SK-N-SH (cell line): ENCODE data around the gene BNC2. TPM values are rescaled to one million over a fixed set of nuclear protein-coding genes. Genes with fewer than 3 reads are reported as not detected.
A peak's percentile ranks its signal among the peaks of the same experiment; 100 is the strongest.

Experiments used
- CTCF ChIA-PET: fragments of 300-600, 350-600 bp; formaldehyde crosslinking; extraction: SDS; loops from one replicate; lab custom pipeline; 2021; lab: Yijun Ruan, JAX
- POLR2A ChIA-PET: fragments of 350-600 bp; sonication (Branson Sonifier 250); formaldehyde crosslinking; extraction: SDS; loops from one replicate; lab custom pipeline; 2020; ENCODE audit warnings: antibody characterized with exemption, inconsistent platforms; lab: Yijun Ruan, JAX
- DNase-seq: peaks from one replicate; pipeline ENCODE4 v3.0.0; 2012
- H2AFZ ChIP-seq: fragments of 200-600 bp; sonication (generic); 2 replicates; pipeline ENCODE4 v1.8.1; 2016; ENCODE audit warnings: antibody characterized with exemption, mild to moderate bottlenecking, low read depth
- H3F3A ChIP-seq: fragments of 200-600 bp; sonication (generic); replicated peaks from 2 replicates; pipeline ENCODE3; 2016; ENCODE audit warnings: antibody characterized with exemption, mild to moderate bottlenecking; ENCODE audit not compliant: insufficient read depth
- H3K27ac ChIP-seq, 2 experiments: fragments of 200-500 bp in 1 of 2; fragments of 200-600 bp in 1 of 2; sonication (Bioruptor generic) in 1 of 2; sonication (generic), shearing (Covaris generic) in 1 of 2; 2 replicates each; pipeline versions ENCODE4 v1.5.1 to v1.6.1; 2014 to 2016; ENCODE audit warnings: low read depth in 2 of 2, inconsistent platforms in 1 of 2, low read length in 1 of 2, mild to moderate bottlenecking in 1 of 2, mixed read lengths in 1 of 2
- H3K27me3 ChIP-seq: fragments of 200-600 bp; sonication (generic), shearing (Covaris generic); 2 replicates; pipeline ENCODE4 v1.6.1; 2016; ENCODE audit warnings: mixed run types; ENCODE audit not compliant: insufficient read depth
- H3K36me3 ChIP-seq, 2 experiments: fragments of 200-500 bp in 1 of 2; fragments of 200-600 bp in 1 of 2; sonication (Bioruptor generic) in 1 of 2; sonication (generic) in 1 of 2; replicated peaks in 1 of 2; 2 replicates each; pipeline versions ENCODE3 to v1.5.1; 2014 to 2016; ENCODE audit warnings: low read length in 1 of 2, mild to moderate bottlenecking in 1 of 2; ENCODE audit not compliant: insufficient read depth in 2 of 2, control insufficient read depth in 1 of 2
- H3K4me1 ChIP-seq, 2 experiments: fragments of 200-500 bp in 1 of 2; fragments of 200-600 bp in 1 of 2; sonication (Bioruptor generic) in 1 of 2; sonication (generic), shearing (Covaris generic) in 1 of 2; 2 replicates each; pipeline versions ENCODE4 v1.5.1 to v1.6.1; 2014 to 2016; ENCODE audit warnings: low read depth in 1 of 2, low read length in 1 of 2, mixed run types in 1 of 2; ENCODE audit not compliant: insufficient read depth in 2 of 2, control insufficient read depth in 1 of 2
- H3K4me2 ChIP-seq: fragments of 200-600 bp; sonication (generic), shearing (Covaris generic); 2 replicates; pipeline ENCODE4 v1.6.1; 2017; ENCODE audit warnings: mixed run types
- H3K4me3 ChIP-seq, 2 experiments: fragments of 200-500 bp in 1 of 2; fragments of 200-600 bp in 1 of 2; sonication (Bioruptor generic) in 1 of 2; sonication (generic), shearing (Covaris generic) in 1 of 2; 2 replicates each; pipeline versions ENCODE4 v1.5.1 to v1.8.1; 2014 to 2016; ENCODE audit warnings: low read depth in 2 of 2, inconsistent platforms in 1 of 2, low read length in 1 of 2, mild to moderate bottlenecking in 1 of 2, mixed read lengths in 1 of 2, moderate library complexity in 1 of 2
- H3K79me2 ChIP-seq: fragments of 200-600 bp; sonication (generic); 2 replicates; pipeline ENCODE4 v1.8.1; 2017; ENCODE audit warnings: mild to moderate bottlenecking; ENCODE audit not compliant: insufficient read depth
- H3K9ac ChIP-seq: fragments of 200-600 bp; sonication (generic); 2 replicates; pipeline ENCODE4 v1.6.1; 2017; ENCODE audit warnings: mixed run types
- H3K9me2 ChIP-seq: fragments of 200-600 bp; sonication (generic); 2 replicates; pipeline ENCODE4 v1.6.1; 2017; ENCODE audit warnings: mixed run types
- H3K9me3 ChIP-seq: fragments of 200-600 bp; sonication (generic); 2 replicates; pipeline ENCODE4 v1.6.1; 2017; ENCODE audit warnings: mixed run types, mild to moderate bottlenecking, moderate library complexity
- H4K20me1 ChIP-seq: fragments of 200-600 bp; sonication (generic); 2 replicates; pipeline ENCODE4 v1.6.1; 2017; ENCODE audit warnings: mild to moderate bottlenecking, mixed run types; ENCODE audit not compliant: insufficient read depth
- CHD2 ChIP-seq: fragments of 150-350 bp; IDR thresholded peaks from 2 replicates; pipeline ENCODE4 v1.6.1; 2018; ENCODE audit warnings: low read length; ENCODE audit not compliant: partially characterized antibody
- EZH2phosphoT487 ChIP-seq: fragments of 200-600 bp; sonication (generic); IDR thresholded peaks from 2 replicates; pipeline ENCODE4 v1.6.1; 2017; ENCODE audit warnings: low read depth, mixed run types, mild to moderate bottlenecking, antibody characterized with exemption, moderate library complexity, borderline replicate concordance
- FOXJ3 ChIP-seq: sonication (generic); formaldehyde crosslinking; IDR thresholded peaks from 2 replicates; pipeline ENCODE4 v1.5.1; 2020; ENCODE audit warnings: mild to moderate bottlenecking, missing genetic modification reagents
- GABPA ChIP-seq: IDR thresholded peaks from 2 replicates; pipeline ENCODE4 v1.4.0; 2012; ENCODE audit warnings: low read depth, mild to moderate bottlenecking
- JUND ChIP-seq: IDR thresholded peaks from 2 replicates; pipeline ENCODE4 v1.4.0; 2012
- MEF2A ChIP-seq: IDR thresholded peaks from 2 replicates; pipeline ENCODE4 v1.4.0; 2012; ENCODE audit warnings: low read depth, borderline replicate concordance
- NFIC ChIP-seq: IDR thresholded peaks from 2 replicates; pipeline ENCODE4 v1.4.0; 2012; ENCODE audit warnings: borderline replicate concordance
- NRF1 ChIP-seq: IDR thresholded peaks from 2 replicates; pipeline ENCODE4 v1.6.1; 2012; ENCODE audit warnings: low read depth, mild to moderate bottlenecking, low read length
- POLR2AphosphoS5 ChIP-seq: IDR thresholded peaks from 2 replicates; pipeline ENCODE4 v1.6.1; 2012; ENCODE audit warnings: low read depth, low read length
- RXRA ChIP-seq: IDR thresholded peaks from 2 replicates; pipeline ENCODE4 v1.4.0; 2012; ENCODE audit warnings: low read depth, mild to moderate bottlenecking, borderline replicate concordance
- SIN3A ChIP-seq: IDR thresholded peaks from 2 replicates; pipeline ENCODE4 v1.6.1; 2012; ENCODE audit warnings: low read depth, mild to moderate bottlenecking, low read length, moderate library complexity, borderline replicate concordance
- SMC3 ChIP-seq: IDR thresholded peaks from 2 replicates; pipeline ENCODE4 v1.6.1; 2012; ENCODE audit warnings: low read depth, low read length, improper control_type of control experiment
- TAF1 ChIP-seq: IDR thresholded peaks from 2 replicates; pipeline ENCODE4 v1.6.1; 2012; ENCODE audit warnings: low read depth, mild to moderate bottlenecking, low read length, moderate library complexity, borderline replicate concordance
- TCF12 ChIP-seq: IDR thresholded peaks from 2 replicates; pipeline ENCODE4 v1.4.0; 2012
- TEAD4 ChIP-seq: IDR thresholded peaks from 2 replicates; pipeline ENCODE4 v1.4.0; 2012; ENCODE audit warnings: mild to moderate bottlenecking, borderline replicate concordance; ENCODE audit not compliant: insufficient read depth
- WGBS: methylation state at CpG from one replicate; pipeline ENCODE4 v1.1.6; 2017; ENCODE audit warnings: low lambda C conversion rate; 5-methylcytosine and 5-hydroxymethylcytosine counted together
- polyA plus RNA-seq, 3 experiments: library from polyadenylated mRNA; depleted of rRNA; stranded (reverse); fragments of >200 nt; gene quantifications; 2 replicates each; pipeline ENCODE4 v1.2.3, GENCODE V29; 2012
- TF ChIP-seq, protein P1 (sequence below): IDR thresholded peaks from 2 replicates; pipeline ENCODE4 v1.4.0; 2012; ENCODE audit warnings: low read depth, borderline replicate concordance
- TF ChIP-seq, protein P2 (sequence below): fragments of 150-350 bp; IDR thresholded peaks from 2 replicates; pipeline ENCODE4 v1.6.1; 2017; ENCODE audit warnings: antibody characterized with exemption, low read length, low read depth, borderline replicate concordance
- TF ChIP-seq, protein P3 (sequence below): IDR thresholded peaks from 2 replicates; pipeline ENCODE4; 2012
- TF ChIP-seq, protein P4 (sequence below): fragments of 200-600 bp; sonication (generic); IDR thresholded peaks from 2 replicates; pipeline ENCODE4 v1.6.1; 2017; ENCODE audit warnings: antibody characterized with exemption, mild to moderate bottlenecking, moderate library complexity
- TF ChIP-seq, protein P5 (sequence below): IDR thresholded peaks from 2 replicates; pipeline ENCODE4 v1.4.0; 2012; ENCODE audit warnings: low read depth

BNC2 gene
- polyA plus RNA-seq, 1 of the 3 experiments (the other 2 are of a cell fraction): 8.8 TPM

DNA sequence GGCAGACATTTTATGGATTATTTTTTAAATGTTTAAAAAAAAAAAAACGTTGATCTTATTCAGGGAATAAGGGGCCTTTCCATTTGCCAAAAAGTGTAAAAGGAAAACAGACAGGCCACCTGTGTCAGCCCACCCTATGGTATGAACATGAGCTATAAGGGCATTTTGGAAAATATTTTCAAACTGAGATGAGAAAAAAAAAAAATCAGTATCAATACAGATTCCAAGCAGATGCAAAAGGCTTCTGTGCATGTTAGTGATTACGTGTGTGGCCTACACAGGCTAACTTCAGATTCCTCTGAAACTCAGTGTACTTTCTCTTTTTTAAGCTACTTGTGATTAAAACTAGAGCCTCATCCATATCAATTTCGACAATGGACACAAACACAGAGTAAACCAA lies 189.9 kb downstream of the BNC2 start:
- Histone ChIP-seq H3K4me2 (peak overlapping the region; percentile 42; the same call in 1 of the 2 replicates), H3K9ac (peak overlapping the region; percentile 7; the same call in 1 of the 2 replicates), H3K27ac (peak overlapping the region in 1 of 2 experiments; percentile 49; a peak in 2 of 4 replicates), H3K27me3 (no peaks in the 10 kb centered on the region), H3K4me1 (peaks cover 14 to 20% of the 10 kb centered on the region in 2 experiments; a peak in 3 of 4 replicates), H3K9me3 (no peaks in the 10 kb centered on the region), H4K20me1 (no peaks in the 10 kb centered on the region), H3K9me2 (no peaks in the 10 kb centered on the region), H3K4me3 (no peak overlapping the region), H3F3A (no peaks in the 10 kb centered on the region), H3K36me3 (peaks cover 0 to 2% of the 10 kb centered on the region in 2 experiments), H3K79me2 (peaks cover 69% of the 10 kb centered on the region), H2AFZ (0 out of 2 replicates have a peak overlapping the region, but pooled peaks have one; percentile 3)
- ChIA-PET POLR2A (no interaction called here), CTCF (interaction anchor here (0.5 to 1.5 kb wide), 5 partner anchors 133 to 674 kb away, joined by 3 to 4 read pairs (median 3); no protein-coding TSS in a partner anchor)
- 79% methylated on average over 3 of the region's 3 CpGs for WGBS
- no peak for DNase-seq
- TF ChIP-seq, protein P1, sequence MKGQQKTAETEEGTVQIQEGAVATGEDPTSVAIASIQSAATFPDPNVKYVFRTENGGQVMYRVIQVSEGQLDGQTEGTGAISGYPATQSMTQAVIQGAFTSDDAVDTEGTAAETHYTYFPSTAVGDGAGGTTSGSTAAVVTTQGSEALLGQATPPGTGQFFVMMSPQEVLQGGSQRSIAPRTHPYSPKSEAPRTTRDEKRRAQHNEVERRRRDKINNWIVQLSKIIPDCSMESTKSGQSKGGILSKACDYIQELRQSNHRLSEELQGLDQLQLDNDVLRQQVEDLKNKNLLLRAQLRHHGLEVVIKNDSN: no peak
- TF ChIP-seq FOXJ3 (CRISPR knock-in tag) (no peak), GABPA (no peak), NFIC (no peak), CHD2 (no peak), TCF12 (no peak), TEAD4 (no peak), RXRA (no peak), SIN3A (no peak), SMC3 (no peak), POLR2AphosphoS5 (no peak), NRF1 (no peak), JUND (no peak), MEF2A (no peak), EZH2phosphoT487 (no peak), TAF1 (no peak)
- TF ChIP-seq, protein P2, sequence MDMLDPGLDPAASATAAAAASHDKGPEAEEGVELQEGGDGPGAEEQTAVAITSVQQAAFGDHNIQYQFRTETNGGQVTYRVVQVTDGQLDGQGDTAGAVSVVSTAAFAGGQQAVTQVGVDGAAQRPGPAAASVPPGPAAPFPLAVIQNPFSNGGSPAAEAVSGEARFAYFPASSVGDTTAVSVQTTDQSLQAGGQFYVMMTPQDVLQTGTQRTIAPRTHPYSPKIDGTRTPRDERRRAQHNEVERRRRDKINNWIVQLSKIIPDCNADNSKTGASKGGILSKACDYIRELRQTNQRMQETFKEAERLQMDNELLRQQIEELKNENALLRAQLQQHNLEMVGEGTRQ: no peak
- TF ChIP-seq, protein P3, sequence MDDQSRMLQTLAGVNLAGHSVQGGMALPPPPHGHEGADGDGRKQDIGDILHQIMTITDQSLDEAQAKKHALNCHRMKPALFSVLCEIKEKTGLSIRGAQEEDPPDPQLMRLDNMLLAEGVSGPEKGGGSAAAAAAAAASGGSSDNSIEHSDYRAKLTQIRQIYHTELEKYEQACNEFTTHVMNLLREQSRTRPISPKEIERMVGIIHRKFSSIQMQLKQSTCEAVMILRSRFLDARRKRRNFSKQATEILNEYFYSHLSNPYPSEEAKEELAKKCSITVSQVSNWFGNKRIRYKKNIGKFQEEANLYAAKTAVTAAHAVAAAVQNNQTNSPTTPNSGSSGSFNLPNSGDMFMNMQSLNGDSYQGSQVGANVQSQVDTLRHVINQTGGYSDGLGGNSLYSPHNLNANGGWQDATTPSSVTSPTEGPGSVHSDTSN: no peak
- TF ChIP-seq, protein P4, sequence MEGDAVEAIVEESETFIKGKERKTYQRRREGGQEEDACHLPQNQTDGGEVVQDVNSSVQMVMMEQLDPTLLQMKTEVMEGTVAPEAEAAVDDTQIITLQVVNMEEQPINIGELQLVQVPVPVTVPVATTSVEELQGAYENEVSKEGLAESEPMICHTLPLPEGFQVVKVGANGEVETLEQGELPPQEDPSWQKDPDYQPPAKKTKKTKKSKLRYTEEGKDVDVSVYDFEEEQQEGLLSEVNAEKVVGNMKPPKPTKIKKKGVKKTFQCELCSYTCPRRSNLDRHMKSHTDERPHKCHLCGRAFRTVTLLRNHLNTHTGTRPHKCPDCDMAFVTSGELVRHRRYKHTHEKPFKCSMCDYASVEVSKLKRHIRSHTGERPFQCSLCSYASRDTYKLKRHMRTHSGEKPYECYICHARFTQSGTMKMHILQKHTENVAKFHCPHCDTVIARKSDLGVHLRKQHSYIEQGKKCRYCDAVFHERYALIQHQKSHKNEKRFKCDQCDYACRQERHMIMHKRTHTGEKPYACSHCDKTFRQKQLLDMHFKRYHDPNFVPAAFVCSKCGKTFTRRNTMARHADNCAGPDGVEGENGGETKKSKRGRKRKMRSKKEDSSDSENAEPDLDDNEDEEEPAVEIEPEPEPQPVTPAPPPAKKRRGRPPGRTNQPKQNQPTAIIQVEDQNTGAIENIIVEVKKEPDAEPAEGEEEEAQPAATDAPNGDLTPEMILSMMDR: no peak
- TF ChIP-seq, protein P5, sequence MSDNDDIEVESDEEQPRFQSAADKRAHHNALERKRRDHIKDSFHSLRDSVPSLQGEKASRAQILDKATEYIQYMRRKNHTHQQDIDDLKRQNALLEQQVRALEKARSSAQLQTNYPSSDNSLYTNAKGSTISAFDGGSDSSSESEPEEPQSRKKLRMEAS: no peak
